Progenitor cell of endocrine pancreas (in vitro differentiated cells): ENCODE measurements around the gene PEX14. TPM values are rescaled to one million over a fixed set of nuclear protein-coding genes. Genes with fewer than 3 reads are reported as not detected.

Experiments used
- DNase-seq: peaks from one replicate; pipeline ENCODE4 v3.0.0; 2021; ENCODE audit warnings: low spot score; ENCODE audit not compliant: unreplicated experiment
- H3K27ac Mint-ChIP-seq: 2 replicates; pipeline ENCODE4 v1.8.0; 2021; ENCODE audit warnings: mild to moderate bottlenecking, moderate library complexity, mixed read lengths
- H3K27me3 Mint-ChIP-seq: 2 replicates; pipeline ENCODE4 v1.8.0; 2021; ENCODE audit warnings: mixed read lengths
- H3K36me3 Mint-ChIP-seq: 2 replicates; pipeline ENCODE4 v1.8.0; 2022; ENCODE audit warnings: mixed read lengths; ENCODE audit not compliant: insufficient read depth
- H3K4me1 Mint-ChIP-seq: 2 replicates; pipeline ENCODE4 v1.8.0; 2021; ENCODE audit warnings: low read depth, mixed read lengths
- H3K4me3 Mint-ChIP-seq: 2 replicates; pipeline ENCODE4 v1.8.0; 2021; ENCODE audit warnings: low read depth, mild to moderate bottlenecking, moderate library complexity, mixed read lengths
- H3K9me3 Mint-ChIP-seq: 2 replicates; pipeline ENCODE4 v1.8.0; 2021; ENCODE audit warnings: low read depth, mixed read lengths
- CTCF ChIP-seq: fragments of 200-600 bp; sonication (generic); IDR thresholded peaks from one replicate; pipeline ENCODE4 v1.5.0; 2021; ENCODE audit warnings: antibody characterized with exemption, mild to moderate bottlenecking; ENCODE audit not compliant: unreplicated experiment
- total RNA-seq: library from RNA; stranded (reverse); gene quantifications from 2 replicates; pipeline ENCODE4 v1.2.1, GENCODE V29; 2021

Gene PEX14
- total RNA-seq, 1 donor from 2014 or later: 27.8 TPM

DNA sequence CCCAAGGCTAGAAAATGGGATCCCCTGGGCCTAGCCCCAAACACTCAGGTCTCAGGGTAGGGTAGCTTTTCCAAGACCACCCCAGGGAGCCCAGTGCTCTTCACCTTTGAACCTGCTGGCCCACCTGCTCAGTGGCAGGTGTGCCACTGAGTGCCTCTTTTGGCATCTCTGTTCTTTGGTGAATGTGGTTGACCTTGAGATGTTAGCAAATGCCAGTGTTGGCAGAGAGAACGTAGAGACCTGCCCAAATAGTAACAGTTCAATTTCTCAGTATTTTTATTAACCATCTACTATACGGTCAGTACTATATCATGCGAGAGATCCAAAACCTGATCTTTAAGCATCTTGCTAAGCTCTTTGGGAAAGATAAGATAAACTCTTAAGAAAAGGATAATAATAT is 128.2 kb downstream of the PEX14 start:
- no peak for DNase-seq
- Mint-ChIP-seq H3K36me3 (peaks cover 5% of the 10 kb centered on the region), H3K27ac (no peak overlapping the region), H3K9me3 (no peaks in the 10 kb centered on the region), H3K4me3 (no peak overlapping the region), H3K27me3 (no peaks in the 10 kb centered on the region), H3K4me1 (peaks cover 26% of the 10 kb centered on the region)
- no peak for TF ChIP-seq CTCF

DNA sequence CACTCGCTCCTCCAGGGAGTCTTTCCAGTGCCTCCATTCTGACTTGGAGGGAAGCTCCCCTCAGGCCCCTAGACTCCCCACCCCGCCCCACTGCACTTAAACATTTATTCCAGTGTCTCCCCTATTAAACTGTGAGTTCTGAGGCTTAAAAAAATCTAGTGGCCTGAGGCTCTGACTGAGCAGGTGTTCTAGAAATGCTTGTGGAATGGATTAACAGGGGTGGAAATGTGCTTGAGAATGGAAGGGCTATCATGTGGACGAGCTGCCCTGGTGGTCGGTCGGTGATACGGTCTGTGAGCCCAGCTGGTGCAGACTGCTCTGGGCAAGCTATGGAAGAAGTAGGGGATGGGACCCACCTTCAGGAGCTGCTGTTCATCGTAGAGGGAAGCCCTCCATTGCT is 130.2 kb downstream of the PEX14 start:
- DNase-seq: no peak

DNA sequence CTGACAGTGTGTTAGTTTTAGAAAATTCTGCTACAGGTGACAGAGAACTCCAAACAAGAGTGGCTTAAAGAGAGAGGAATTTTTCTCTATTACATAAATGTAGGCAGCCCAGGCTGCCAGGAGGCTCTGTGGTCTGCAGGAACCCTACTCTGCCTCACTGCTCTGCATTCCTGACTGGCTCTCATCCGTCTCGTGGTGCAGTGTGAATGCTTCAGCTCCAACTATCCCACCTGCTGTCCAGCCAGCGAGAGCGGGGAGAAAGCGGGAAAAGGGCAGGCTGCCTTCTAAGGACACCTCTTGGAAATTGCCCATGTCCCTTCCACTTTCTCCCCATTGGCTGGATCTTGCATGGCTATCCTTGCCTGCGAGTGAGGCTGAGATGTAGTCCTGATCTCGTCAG is 131.3 kb downstream of the PEX14 start:
- DNase-seq: no peak
- Mint-ChIP-seq H3K4me1 (peaks cover 14% of the 10 kb centered on the region), H3K27ac (no peak overlapping the region), H3K9me3 (no peaks in the 10 kb centered on the region), H3K36me3 (peaks cover 3% of the 10 kb centered on the region), H3K27me3 (no peaks in the 10 kb centered on the region), H3K4me3 (no peak overlapping the region)
- no peak for TF ChIP-seq CTCF

More for the DNA sequence above, 130.2 kb downstream of the PEX14 start:
- no peak for TF ChIP-seq CTCF
- Mint-ChIP-seq H3K4me3 (no peak overlapping the region), H3K36me3 (peaks cover 3% of the 10 kb centered on the region), H3K9me3 (no peaks in the 10 kb centered on the region), H3K27me3 (no peaks in the 10 kb centered on the region), H3K4me1 (peaks cover 14% of the 10 kb centered on the region), H3K27ac (no peak overlapping the region)

DNA sequence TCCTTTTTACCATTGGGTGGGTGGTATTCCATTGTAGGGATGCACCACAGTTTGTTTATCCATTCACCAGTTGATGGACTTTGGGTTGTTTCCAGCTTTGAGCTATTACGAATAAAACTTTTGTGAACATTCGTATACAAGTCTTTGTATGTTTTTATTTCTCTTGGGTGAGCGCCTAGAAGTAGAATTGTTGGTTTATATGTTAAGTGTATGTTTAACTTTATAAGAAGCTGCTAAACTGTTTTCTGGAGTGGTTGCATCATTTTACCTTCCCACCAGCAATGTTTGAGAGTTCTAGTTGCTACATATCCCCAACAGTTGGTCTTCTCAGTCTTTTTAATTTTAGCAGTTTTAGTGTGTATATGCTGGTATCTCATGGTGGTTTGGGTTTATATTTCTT is 132.5 kb downstream of the PEX14 start:
- peaks cover 2% of the 10 kb centered on the region for H3K36me3 Mint-ChIP-seq
- DNase-seq: no peak
- no peaks in the 10 kb centered on the region for H3K9me3 Mint-ChIP-seq
- no peaks in the 10 kb centered on the region for H3K27me3 Mint-ChIP-seq
- peaks cover 7% of the 10 kb centered on the region for H3K4me1 Mint-ChIP-seq
- no peak for TF ChIP-seq CTCF
- H3K27ac Mint-ChIP-seq: no peak overlapping the region
- no peak overlapping the region for H3K4me3 Mint-ChIP-seq

GRCh38 chr1:10608690-10609089 is 133.9 kb downstream of the PEX14 start:
- TF ChIP-seq CTCF: no peak
- no peaks in the 10 kb centered on the region for H3K4me1 Mint-ChIP-seq
- no peaks in the 10 kb centered on the region for H3K9me3 Mint-ChIP-seq
- H3K4me3 Mint-ChIP-seq: no peak overlapping the region
- H3K27me3 Mint-ChIP-seq: no peaks in the 10 kb centered on the region
- peaks cover 2% of the 10 kb centered on the region for H3K36me3 Mint-ChIP-seq
- no peak overlapping the region for H3K27ac Mint-ChIP-seq
- no peak for DNase-seq
